Fibroblast of lung (primary cell): Measurements from ENCODE around the gene TEAD2. TPM values are rescaled to one million over a fixed set of nuclear protein-coding genes. Genes with fewer than 3 reads are reported as not detected.

ENCODE experiments used
- DNase-seq, 2 donors: peaks; one replicate each; pipeline versions ENCODE4 v3.0.0 to v3.0.0-alpha.2; 2010; ENCODE audit warnings: low read depth in 2 of 2
- H2AFZ ChIP-seq: 2 replicates; pipeline ENCODE4 v1.5.1; 2012; ENCODE audit warnings: low read length, control low read depth, inconsistent platforms
- H3K27ac ChIP-seq: 2 replicates; pipeline ENCODE4 v1.5.1; 2011; ENCODE audit warnings: low read length, control low read depth; ENCODE audit not compliant: insufficient read depth
- H3K27me3 ChIP-seq: 2 replicates; pipeline ENCODE4 v1.5.1; 2011; ENCODE audit warnings: mild to moderate bottlenecking, low read length; ENCODE audit not compliant: control insufficient read depth, insufficient read depth
- H3K36me3 ChIP-seq: 2 replicates; pipeline ENCODE4 v1.5.1; 2011; ENCODE audit warnings: low read length; ENCODE audit not compliant: control insufficient read depth, insufficient read depth
- H3K4me1 ChIP-seq: 2 replicates; pipeline ENCODE4 v1.5.1; 2011; ENCODE audit warnings: low read length; ENCODE audit not compliant: control insufficient read depth, insufficient read depth; ENCODE audit errors: extremely low read depth
- H3K4me2 ChIP-seq: 2 replicates; pipeline ENCODE4 v1.5.1; 2011; ENCODE audit warnings: low read length, control low read depth; ENCODE audit not compliant: insufficient read depth; ENCODE audit errors: extremely low read depth
- H3K4me3 ChIP-seq, 4 experiments: fragments of 200-600 bp in 1 of 4; sonication (generic) in 1 of 4; replicated peaks in 1 of 4; 2 replicates each; pipeline ENCODE4 v1.5.1; 2011 to 2016; ENCODE audit warnings: low read length in 4 of 4, low read depth in 3 of 4, mild to moderate bottlenecking in 3 of 4, control low read depth in 2 of 4, inconsistent platforms in 1 of 4, mixed read lengths in 1 of 4; ENCODE audit not compliant: insufficient read depth in 1 of 4; ENCODE audit errors: control extremely low read depth in 1 of 4
- H3K79me2 ChIP-seq: 2 replicates; pipeline ENCODE4 v1.5.1; 2012; ENCODE audit warnings: mild to moderate bottlenecking, low read length, inconsistent platforms; ENCODE audit not compliant: control insufficient read depth, insufficient read depth
- H3K9ac ChIP-seq: 2 replicates; pipeline ENCODE4 v1.5.1; 2011; ENCODE audit warnings: mild to moderate bottlenecking, low read length, control low read depth; ENCODE audit not compliant: insufficient read depth
- H3K9me3 ChIP-seq: 2 replicates; pipeline ENCODE4 v1.5.1; 2012; ENCODE audit warnings: low read depth, low read length; ENCODE audit not compliant: control insufficient read depth, insufficient read depth
- H4K20me1 ChIP-seq: 2 replicates; pipeline ENCODE4 v1.5.1; 2011; ENCODE audit warnings: low read length; ENCODE audit not compliant: control insufficient read depth, insufficient read depth; ENCODE audit errors: extremely low read depth
- CTCF ChIP-seq, 2 donors: IDR thresholded peaks in 1 of 2; conservative IDR thresholded peaks in 1 of 2; 1 replicate in 1 of 2; 2 replicates in 1 of 2; pipeline ENCODE4 v1.5.1; 2011 to 2012; ENCODE audit warnings: low read length in 2 of 2, control low read depth in 1 of 2, inconsistent platforms in 1 of 2, low read depth in 1 of 2, mild to moderate bottlenecking in 1 of 2
- EZH2 ChIP-seq: IDR thresholded peaks from 2 replicates; pipeline ENCODE4 v1.5.1; 2012; ENCODE audit warnings: low read length, control low read depth, mild to moderate bottlenecking; ENCODE audit errors: missing control alignments
- polyA plus RNA-seq, 2 donors: library from polyadenylated mRNA; depleted of rRNA in 1 of 2; stranded (reverse) in 1 of 2; unstranded in 1 of 2; fragments of >200 nt; gene quantifications; 2 replicates each; pipeline ENCODE4 v1.2.1, GENCODE V29; 2011 to 2012; ENCODE audit warnings: missing spikeins in 1 of 2
- total RNA-seq: library from RNA; depleted of rRNA; stranded (reverse); fragments of >200 nt; gene quantifications from 2 replicates; pipeline ENCODE4 v1.2.1, GENCODE V29; 2014

The TEAD2 gene
- total and polyA plus RNA-seq, 2 donors (not counting 1 experiment from before 2014, with no cell fraction given): 19.2 to 22.7 TPM

DNA sequence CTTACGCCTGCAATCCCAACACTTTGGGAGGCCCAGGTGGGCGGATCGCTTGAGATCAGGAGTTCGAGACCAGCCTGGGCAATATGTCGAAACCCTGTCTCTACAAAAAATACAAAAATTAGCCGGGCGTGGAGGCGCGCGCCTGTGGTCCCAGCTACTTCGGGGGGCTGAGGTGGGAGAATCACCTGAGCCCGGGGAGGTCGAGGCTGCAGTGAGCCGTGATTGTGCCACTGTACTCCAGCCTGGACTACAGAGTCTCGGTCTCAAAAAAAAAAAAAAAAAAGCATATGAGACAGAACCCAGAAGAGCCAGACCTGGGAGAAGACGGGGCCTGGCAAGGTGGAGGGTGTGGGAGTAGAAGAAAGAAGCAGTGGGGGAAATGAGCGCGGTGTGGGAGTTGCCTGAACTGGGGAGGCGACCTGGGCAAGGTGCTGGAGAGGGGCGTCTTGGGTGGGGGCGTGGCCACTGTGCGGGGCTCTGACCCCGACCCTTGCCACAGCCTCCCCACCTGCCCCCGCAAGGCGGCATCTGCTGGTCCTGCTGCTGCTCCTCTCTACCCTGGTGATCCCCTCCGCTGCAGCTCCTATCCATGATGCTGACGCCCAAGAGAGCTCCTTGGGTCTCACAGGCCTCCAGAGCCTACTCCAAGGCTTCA is 2.0 kb upstream of the TEAD2 start:
- no peaks in the 10 kb centered on the region for H3K27me3 ChIP-seq
- H4K20me1 ChIP-seq: no peaks in the 10 kb centered on the region
- peaks cover 3% of the 10 kb centered on the region for H3K79me2 ChIP-seq
- H3K4me3 ChIP-seq: peak overlapping the region in 2 of 4 experiments; percentile 34 to 84
- peaks cover 6% of the 10 kb centered on the region for H3K4me1 ChIP-seq
- DNase-seq: no peak
- TF ChIP-seq EZH2: no peak
- TF ChIP-seq CTCF (conservative IDR thresholded peaks at IDR 0.05 in 1 of 2, IDR thresholded peaks at IDR 0.05 in 1 of 2; ENCODE audit: low read depth in 1 of 2, low read length in 2 of 2): no peak
- no peak overlapping the region for H3K27ac ChIP-seq
- H3K36me3 ChIP-seq: peaks cover 4% of the 10 kb centered on the region
- no peak overlapping the region for H2AFZ ChIP-seq
- H3K9me3 ChIP-seq: no peaks in the 10 kb centered on the region
- H3K9ac ChIP-seq: no peak overlapping the region
- peak overlapping the region; percentile 77 for H3K4me2 ChIP-seq

- TF ChIP-seq CTCF (conservative IDR thresholded peaks at IDR 0.05 in 1 of 2, IDR thresholded peaks at IDR 0.05 in 1 of 2; ENCODE audit: low read depth in 1 of 2, low read length in 2 of 2) (peak in 1 of 2 donors; percentile 11), EZH2 (no peak)
- peak within 1 kb of the TSS; percentile 79 for H3K9ac ChIP-seq
Observed at GRCh38 chr19:49363268-49364082, 1.3 kb upstream of the TEAD2 start, which contains the start of gene DKKL1. TSS of gene DKKL1 (plus strand) at chr19:49363877. CDS start at chr19:49363999, 122 bp downstream.

DNA sequence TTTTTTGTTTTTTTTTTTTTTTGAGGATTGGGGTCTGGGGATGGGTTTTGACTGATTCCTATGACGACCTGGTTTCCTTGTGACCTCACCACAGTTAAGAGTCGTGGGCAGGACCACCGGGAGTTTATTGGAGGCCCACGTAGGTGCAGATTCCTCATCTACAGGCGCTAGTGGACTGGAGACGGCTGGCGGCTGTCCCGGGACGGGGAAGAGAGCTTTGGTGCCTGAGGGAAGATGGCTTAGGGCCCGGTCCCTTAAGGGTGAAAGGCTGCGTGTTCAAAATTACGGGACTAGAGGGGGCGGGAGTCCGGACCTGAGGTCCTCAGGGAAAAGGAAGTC is 682 bp upstream of the TEAD2 start:
- peak in 1 of 2 donors; percentile 61 for DNase-seq
- Histone ChIP-seq H3K79me2 (peaks cover 3% of the 10 kb centered on the region), H4K20me1 (no peaks in the 10 kb centered on the region), H3K36me3 (peaks cover 5% of the 10 kb centered on the region), H3K4me3 (peak overlapping the region; percentile 67 to 85 (median 82)), H3K4me1 (peaks cover 6% of the 10 kb centered on the region), H3K9me3 (no peaks in the 10 kb centered on the region), H2AFZ (peak overlapping the region; percentile 75), H3K27ac (peak overlapping the region; percentile 56), H3K9ac (peak overlapping the region; percentile 20), H3K4me2 (peak overlapping the region; percentile 88), H3K27me3 (no peaks in the 10 kb centered on the region)
- TF ChIP-seq CTCF (conservative IDR thresholded peaks at IDR 0.05 in 1 of 2, IDR thresholded peaks at IDR 0.05 in 1 of 2; ENCODE audit: low read depth in 1 of 2, low read length in 2 of 2): no peak
- TF ChIP-seq EZH2: no peak

More at GRCh38 chr19:49363268-49364082, 1.3 kb upstream of the TEAD2 start, which contains the start of gene DKKL1:
- Histone ChIP-seq H4K20me1 (no peaks in the 10 kb centered on the region), H3K79me2 (peaks cover 3% of the 10 kb centered on the region), H3K36me3 (peaks cover 5% of the 10 kb centered on the region), H3K9me3 (no peaks in the 10 kb centered on the region), H2AFZ (peak within 1 kb of the TSS; percentile 75), H3K4me2 (peak within 1 kb of the TSS; percentile 88), H3K4me1 (peaks cover 6% of the 10 kb centered on the region), H3K27ac (peak within 1 kb of the TSS; percentile 56), H3K27me3 (no peaks in the 10 kb centered on the region), H3K4me3 (peak within 1 kb of the TSS; percentile 67 to 85 (median 82))
- peak; percentile 97 to 99 for DNase-seq
